ENCODE measurements around the gene PPIL1.

DNA sequence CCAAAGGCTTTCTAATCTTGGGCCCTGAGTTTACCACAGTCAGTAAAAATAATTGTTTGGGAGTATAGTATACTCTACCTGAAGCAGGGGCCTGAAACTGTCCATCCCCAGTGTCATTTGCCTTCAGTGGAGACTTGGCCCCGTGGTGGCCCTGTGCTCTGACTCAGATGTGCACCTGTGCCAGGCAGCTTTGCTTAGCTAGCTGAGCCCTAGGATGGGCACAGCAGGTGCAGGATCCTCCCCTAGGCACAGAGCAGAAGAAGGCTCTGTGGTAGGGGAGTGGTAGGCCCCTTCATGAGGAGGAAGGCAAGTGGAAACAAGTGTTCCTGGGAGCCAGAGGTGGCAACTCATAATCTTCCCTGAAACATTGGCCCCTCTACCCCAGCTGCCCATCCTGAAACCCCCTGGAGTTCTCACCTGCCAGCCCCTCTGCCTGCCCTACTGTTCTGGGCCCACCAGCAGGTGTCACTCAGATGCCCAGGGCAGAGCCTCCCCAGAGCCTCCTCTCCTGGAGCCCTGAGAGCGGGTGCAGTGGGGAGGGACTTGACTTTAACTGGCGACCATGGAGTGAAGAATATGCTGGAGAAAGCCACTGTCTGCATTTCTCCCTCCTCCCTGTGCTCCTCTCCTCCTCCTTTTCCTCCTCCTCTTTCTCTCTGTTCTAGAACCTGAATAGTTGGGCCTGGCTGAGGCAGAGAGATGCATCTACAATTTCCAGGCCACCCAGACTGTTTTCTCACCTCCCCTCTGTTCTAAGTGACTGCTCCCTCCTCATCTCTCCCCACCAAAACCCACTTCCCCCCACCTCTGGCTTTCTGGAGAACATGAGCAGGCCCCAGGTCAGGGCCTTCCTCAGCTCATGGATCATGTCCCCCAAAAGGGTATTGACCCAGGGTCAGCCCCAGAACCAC lies 38.2 kb downstream of the PPIL1 start:
- TF ChIP-seq, protein P1, sequence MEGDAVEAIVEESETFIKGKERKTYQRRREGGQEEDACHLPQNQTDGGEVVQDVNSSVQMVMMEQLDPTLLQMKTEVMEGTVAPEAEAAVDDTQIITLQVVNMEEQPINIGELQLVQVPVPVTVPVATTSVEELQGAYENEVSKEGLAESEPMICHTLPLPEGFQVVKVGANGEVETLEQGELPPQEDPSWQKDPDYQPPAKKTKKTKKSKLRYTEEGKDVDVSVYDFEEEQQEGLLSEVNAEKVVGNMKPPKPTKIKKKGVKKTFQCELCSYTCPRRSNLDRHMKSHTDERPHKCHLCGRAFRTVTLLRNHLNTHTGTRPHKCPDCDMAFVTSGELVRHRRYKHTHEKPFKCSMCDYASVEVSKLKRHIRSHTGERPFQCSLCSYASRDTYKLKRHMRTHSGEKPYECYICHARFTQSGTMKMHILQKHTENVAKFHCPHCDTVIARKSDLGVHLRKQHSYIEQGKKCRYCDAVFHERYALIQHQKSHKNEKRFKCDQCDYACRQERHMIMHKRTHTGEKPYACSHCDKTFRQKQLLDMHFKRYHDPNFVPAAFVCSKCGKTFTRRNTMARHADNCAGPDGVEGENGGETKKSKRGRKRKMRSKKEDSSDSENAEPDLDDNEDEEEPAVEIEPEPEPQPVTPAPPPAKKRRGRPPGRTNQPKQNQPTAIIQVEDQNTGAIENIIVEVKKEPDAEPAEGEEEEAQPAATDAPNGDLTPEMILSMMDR (IDR thresholded peaks at IDR 0.05), result no peak
- TF ChIP-seq POLR2A (IDR thresholded peaks at IDR 0.05) (no peak), POLR2AphosphoS5 (IDR thresholded peaks at IDR 0.05; ENCODE audit: insufficient read depth in 1 of 2, low read depth in 1 of 2) (no peak)

Data from vagina (tissue), 2 donors.